ENCODE results near the gene KATNBL1. TPM values are rescaled to one million over a fixed set of nuclear protein-coding genes. Genes with fewer than 3 reads are reported as not detected.
A peak's percentile ranks its signal among the peaks of the same experiment; 100 is the strongest.
"Not testable (repeated sequence)": the region's sequence is repeated elsewhere in the genome, so short reads cannot be mapped to it uniquely, and the experiment has no call there.

The KATNBL1 gene
- total RNA-seq, 1 donor from 2014 or later: 51.9 TPM

DNA sequence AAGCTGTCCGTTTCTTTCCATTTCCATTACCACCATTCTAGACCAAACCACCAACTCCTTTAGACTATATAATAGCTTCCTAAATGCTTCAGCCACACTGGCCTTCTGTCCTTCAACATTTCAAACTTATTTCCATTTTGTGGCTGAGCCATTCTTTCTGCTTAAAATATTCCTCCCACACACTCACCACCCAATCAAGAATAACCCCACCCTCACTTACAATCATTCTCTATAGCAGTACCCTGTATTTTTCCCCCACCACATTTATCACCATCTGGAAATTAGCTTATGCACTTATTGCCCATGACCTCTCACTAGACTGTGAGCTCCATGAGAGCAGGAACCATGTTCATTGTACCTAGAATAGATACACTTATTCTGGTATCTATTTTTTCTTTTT lies 6.6 kb downstream of the KATNBL1 start:
- no peak for DNase-seq (ENCODE audit: low read depth)

DNA sequence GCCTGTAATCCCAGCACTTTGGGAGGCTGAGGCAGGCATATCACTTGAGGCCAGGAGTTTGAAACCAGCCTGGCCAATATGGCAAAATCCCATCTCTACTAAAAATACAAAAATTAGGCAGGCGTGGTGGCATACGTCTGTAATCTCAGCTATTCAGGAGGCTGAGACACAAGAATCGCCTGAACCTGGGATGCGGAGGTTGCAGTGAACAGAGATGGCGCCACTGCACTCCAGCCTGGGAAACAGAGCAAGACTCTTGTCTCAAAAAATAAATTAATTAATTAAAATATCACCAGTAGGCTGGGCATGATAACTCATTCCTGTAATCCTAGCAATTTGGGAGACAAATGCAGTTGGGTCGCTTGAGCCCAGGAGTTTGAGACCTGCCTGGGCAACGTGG lies 16.6 kb downstream of the KATNBL1 start:
- not testable (repeated sequence) for DNase-seq (ENCODE audit: low read depth)

DNA sequence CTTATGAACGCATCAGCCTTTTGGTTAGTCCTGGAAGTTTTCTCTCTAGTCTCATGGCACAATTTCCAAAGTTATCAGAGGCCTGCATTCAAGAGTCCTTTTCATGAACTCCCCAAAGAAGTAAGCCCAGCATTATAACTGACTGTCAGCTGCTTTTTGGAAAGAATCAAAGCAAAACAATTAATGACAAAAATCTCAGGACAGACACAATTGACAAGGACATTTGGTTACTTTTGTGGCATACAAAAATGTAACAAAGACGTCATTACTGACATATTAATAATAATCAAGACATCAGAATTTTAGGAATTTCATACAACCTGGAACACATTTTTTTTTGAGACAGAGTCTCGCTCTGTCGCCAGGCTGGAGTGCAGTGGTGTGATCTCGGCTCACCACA lies 21.2 kb downstream of the KATNBL1 start:
- DNase-seq (ENCODE audit: low read depth): no peak

DNA sequence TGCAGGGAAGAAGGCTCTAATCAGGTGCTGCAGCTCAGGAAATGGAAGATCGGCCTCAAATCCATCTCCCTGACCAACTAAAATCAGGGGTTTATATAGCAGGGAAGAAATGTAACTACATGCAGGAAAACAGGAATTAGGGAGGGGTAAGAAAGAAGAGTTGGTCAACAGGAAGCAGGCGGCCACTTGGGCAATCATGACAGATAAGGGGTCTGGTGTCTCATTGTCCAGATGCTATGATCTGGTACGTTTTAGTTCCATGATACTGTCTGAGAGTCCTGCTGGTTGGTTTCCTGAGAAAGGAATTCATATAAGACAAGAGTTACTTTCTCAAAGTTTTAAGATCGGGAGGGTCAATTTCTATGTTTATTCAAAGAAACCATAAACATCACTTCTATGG lies 24.2 kb downstream of the KATNBL1 start:
- DNase-seq (ENCODE audit: low read depth): no peak

DNA sequence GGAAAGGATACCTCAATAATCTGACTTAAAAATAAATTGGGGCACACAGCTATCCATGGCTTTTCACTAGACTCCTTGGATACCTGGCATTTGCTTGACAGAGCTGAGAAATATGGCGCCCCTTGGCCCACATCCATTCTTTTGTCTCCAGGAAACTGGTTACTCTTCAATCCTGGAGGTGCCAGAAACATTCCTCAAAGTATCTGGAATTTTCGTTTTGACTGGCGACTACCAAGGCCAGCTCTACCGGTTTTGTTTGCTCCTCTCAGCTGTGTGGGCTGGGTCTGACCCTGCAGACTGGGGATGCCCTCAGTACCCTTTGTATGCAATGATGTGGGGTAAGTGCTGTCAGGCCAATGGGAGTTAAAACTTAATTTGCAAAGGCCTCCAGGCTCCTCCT lies 27.0 kb downstream of the KATNBL1 start:
- peak; percentile 41 for DNase-seq (ENCODE audit: low read depth)

DNA sequence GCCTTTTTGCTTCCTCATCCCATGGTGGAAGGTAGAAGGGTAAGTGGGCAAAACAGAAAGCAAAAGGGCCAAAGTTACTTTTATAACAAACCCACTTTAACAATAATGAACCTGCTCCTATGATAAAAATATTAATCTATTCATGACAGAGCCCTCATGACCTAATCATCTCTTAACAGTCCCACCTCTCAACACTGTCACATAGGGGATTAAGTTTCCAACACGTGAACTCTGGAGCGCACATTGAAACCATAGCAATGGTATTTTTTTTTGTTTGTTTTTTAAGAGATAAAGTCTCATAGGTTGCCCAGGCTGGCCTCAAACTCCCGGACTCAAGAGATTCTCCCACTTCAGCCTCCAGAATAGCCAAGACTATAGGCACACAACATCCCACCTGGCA lies 30.7 kb downstream of the KATNBL1 start:
- DNase-seq (ENCODE audit: low read depth): no peak

DNA sequence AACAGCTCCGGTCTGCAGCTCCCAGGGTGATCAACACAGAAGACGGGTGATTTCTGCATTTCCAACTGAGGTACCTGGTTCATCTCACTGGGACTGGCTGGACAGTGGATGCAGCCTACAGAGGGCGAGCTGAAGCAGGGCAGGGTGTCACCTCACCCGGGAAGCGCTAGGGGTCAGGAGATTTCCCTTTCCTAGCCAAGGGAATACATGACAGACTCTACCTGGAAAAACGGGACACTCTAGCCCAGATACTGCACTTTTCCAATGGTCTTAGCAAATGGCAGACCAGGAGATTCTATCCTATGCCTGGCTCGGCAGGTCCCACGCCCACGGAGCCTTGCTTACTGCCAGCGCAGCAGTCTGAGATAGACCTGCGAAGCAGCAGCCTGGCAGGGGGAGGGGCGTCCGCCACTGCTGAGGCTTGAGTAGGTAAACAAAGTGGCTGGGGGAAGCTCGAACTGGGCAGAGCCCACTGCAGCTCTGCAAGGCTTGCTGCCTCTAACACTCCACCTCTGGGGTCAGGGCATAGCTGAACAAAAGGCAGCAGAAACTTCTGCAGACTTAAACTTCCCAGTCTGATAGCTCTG lies 43.8 kb downstream of the KATNBL1 start:
- not testable (repeated sequence) for DNase-seq (ENCODE audit: low read depth)

DNA sequence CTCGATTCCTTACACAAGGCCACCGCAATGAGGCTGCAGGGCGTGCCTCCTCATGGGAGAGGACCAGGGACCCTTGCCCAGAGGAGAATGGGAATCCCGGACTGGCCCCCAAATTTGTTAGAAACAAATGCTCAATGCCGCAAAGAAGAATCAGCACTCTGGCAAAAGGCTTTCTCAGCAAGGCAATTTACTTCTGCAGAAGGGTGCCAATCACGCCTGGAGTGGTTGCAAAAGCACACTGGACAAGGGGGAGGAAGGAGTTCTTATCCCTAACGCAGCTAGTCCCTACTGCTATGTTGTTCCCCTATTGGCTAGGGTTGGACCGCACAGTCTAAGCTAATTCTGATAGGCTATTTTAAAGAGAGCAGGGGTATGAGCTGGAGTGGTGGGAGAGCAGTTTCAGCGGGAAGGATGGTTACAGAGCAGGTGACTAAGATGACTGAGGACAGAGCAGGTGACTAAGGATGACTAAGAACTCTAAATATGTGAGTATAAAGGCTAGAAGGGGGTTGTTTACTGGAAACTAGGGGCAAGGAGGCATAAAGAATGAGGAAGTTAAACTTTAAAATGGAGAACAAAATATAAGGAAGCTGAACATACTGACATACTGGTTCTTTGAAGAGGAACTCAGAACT lies 48.5 kb downstream of the KATNBL1 start:
- peak; percentile 51 for DNase-seq (ENCODE audit: low read depth)

DNA sequence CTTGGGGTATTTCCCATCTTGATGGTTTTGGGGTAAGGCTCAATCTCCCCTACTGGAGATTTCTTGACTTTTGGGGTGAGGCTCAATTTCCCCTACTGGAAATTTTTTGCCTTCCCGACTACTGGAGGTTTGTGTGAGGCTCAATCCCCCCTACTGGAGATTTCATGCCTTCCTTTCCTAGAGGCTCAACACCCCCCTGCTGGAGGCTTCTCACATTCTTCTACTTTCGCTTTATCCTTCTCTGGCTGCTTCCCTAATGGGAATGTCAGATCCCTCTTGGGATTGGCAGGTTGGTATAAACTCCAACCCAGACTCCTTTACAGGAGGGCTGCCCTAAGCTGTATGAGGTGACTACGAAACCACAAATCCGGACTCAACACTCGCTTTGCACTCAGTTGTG lies 49.2 kb downstream of the KATNBL1 start:
- DNase-seq (ENCODE audit: low read depth): no peak

DNA sequence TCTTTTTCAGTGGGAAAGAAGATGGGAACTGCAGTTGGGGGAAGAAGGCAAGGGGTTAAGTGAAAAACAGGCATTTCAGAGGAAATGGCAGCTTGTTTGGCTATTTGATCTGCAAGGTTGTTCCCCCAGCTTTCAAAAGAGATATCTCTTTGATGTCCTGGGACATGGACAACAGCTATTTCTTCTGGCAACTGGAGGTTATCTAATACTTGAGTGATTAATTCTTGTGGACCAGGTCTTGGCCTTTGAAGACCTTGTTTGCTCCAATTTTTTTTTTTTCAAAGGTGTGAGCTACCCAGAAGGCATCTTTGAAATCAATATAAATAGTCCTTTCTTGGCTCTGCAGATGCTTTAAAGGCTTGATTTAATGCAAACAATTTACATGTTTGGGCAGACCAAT lies 51.5 kb downstream of the KATNBL1 start:
- no peak for DNase-seq (ENCODE audit: low read depth)

DNA sequence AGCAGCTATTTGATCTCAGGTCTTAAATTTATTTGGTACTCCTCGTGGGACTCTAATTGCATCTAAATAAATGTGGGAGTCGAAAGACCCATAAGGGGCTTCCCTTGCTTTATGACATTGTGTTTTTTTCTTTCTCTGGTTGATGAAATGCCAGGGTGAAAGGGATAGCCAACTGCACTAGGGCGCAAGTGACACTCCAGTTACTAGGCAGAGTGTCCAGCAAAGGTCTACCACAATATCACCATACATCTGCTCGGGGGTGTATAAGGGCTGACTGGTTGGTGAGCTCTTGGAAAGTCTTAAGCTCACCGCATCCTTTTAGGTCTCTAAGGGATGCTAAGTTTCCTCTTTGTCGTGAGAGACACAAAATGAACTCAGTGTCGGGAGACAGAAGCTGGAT lies 54.0 kb downstream of the KATNBL1 start:
- DNase-seq (ENCODE audit: low read depth): no peak

DNA sequence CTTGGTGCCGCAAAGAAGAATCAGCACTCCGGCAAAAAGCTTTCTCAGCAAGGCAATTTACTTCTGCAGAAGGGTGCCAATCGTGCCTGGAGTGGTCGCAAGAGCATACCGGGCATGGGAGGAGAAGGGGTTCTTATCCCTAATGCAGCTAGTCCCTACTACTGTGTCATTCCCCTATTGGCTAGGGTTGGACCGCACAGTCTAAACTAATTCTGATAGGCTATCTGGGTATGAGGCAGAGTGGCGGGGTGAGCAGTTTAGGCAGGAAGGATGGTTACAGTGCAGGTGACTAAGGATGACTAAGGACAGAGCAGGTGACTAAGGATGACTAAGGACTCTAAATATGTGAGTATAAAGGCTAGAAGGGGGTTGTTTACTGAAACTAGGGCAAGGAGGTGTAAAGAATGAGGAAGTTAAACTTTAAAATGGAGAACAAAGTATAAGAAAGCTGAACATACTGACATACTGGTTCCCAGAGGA lies 55.1 kb downstream of the KATNBL1 start:
- peak; percentile 80 for DNase-seq (ENCODE audit: low read depth)

DNA sequence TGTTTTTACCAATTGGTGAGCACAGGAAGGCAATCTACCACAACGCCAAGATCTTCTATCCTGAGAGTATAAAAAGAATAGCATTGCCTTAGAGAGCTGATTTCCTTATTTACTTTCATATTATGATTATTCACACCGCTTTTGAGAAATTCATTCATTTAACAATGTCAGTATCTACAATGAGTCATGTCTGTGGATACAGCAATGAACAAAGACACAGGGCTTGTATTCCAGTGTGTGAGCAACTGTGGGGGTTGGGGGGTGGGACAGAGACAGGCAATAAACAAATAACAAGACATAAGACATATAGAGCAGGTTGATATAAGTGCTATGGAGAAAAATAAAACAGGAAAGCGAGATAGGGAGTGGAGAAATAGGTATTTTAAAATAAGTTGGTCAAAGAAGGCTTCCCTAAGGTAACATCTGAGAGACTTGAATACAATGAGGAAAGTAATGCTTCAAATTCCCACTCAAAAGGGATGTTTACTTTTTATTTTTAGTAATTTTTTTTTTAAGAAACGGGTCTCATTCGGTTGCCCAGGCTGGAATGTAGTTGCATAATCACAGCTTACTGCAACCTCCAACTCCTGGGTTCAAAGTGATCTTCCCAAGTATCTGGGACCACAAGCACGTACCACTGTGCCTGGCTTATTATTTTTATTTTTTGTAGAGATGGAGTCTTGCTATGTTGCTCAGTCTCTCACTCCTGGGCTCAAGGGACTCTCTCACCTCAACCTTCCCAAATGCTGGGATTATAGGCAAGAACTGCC lies 62.3 kb downstream of the KATNBL1 start:
- peak; percentile 43 for DNase-seq (ENCODE audit: low read depth)

DNA sequence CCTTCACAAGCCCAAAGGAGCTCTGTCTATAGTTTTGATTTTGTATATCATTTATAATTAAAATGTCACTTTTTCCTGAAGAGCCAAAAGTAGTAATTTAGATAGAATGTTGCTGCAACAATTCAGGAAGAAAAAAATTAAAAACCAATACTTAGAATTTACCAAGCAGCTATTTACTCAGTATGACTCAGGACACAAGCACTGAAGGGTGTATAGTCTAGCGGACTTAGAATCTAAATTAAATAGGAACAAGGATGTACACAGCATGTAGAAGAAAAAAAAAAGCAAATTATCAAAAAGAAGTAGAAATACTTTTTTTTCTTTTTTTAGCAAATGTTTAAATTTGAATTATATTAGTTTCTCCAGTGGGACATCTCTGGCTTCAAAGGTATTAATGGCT lies 76.4 kb downstream of the KATNBL1 start:
- peak; percentile 11 for DNase-seq (ENCODE audit: low read depth)

DNA sequence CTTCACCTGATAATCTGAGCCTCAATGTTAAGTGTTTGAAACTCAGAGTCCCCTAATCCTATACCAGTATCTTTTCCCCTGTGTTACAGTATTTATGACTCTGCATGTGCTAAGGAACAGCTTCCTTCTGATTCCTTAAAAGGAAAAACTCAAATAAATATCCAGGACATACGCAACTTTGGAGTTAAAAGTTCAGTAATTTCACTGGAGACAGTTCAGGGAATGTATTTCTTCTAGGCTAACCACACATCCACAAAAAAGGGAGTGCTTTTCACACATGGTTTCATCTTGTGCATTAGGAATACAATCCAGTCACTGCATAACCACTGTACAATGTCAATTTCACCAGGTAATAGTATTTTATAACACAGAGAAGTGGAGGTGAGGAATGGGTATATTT lies 77.0 kb downstream of the KATNBL1 start:
- peak; percentile 45 for DNase-seq (ENCODE audit: low read depth)

DNA sequence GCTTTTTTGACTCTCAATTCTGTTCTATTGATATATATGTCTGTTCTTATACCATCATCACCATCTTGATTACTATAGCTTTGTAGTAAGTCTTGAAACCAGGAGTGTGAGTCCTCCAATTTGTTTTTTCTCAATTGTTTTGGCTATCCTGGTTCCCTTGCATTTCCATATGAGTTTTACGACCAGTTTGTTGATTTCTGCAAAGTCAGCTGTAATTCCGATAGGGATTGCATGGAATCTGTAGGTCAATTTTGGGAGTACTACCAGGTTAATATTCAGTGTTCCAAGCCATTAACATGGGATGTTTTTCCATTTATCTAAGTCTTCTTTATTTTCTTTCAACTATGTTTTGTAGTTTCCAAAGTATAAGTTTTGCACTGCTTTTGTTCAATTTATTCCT lies 81.0 kb downstream of the KATNBL1 start:
- no peak for DNase-seq (ENCODE audit: low read depth)

DNA sequence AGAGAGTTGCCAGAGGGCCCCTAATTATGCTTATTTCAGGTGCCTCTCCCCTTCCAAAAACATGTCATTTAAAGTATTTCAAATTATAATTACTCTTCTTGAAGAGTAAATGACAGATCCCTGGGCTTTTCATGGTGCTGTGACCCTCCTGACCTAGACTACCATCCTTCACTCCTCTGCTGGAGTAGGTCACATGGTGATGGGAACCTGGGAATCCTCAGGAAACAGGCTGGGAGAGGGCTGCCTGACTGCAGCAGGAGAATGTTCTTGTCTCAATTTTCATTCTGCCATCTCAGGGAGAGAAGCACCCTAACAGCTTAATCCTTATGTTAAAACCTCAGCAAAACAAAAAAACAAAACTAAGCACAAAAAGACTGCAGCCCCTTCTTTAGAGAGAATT lies 83.4 kb downstream of the KATNBL1 start:
- no peak for DNase-seq (ENCODE audit: low read depth)

DNA sequence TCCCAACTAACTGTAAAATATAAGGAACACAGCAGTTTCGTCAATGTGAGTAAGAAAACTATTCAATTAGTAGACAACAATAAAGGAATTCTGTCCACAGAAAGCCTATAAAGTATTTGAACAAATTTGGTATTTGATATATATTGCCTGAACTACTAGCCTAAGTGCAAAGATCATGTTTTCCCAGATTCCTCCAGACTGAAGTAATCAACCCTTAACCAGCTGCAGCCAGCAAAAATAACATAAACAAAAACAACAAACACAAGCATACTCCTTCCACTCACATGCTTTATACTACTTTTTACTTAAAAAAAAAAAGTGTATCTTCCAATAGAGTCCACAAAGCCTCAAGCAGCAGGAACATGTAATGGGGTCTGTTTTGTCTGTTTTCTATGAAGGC lies 84.0 kb downstream of the KATNBL1 start:
- no peak for DNase-seq (ENCODE audit: low read depth)

DNA sequence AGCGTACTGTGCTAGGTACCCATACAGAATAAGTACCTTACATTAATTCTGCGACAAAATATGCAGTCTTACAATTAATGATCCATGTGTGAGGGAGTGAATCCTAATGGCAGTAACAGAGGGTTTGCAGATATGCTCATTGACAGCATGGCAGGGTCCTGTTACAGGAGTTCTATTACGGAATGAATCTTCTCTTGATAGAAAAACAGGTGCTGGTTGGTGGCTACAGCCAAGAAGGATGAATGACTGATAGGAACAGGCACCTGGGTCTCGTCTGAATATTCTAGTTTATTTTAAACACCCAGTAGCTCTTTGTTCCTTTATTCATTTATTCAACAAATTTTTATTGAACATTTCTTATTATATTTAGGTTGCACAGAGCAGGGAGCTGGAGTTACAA lies 85.2 kb downstream of the KATNBL1 start:
- DNase-seq (ENCODE audit: low read depth): no peak

DNA sequence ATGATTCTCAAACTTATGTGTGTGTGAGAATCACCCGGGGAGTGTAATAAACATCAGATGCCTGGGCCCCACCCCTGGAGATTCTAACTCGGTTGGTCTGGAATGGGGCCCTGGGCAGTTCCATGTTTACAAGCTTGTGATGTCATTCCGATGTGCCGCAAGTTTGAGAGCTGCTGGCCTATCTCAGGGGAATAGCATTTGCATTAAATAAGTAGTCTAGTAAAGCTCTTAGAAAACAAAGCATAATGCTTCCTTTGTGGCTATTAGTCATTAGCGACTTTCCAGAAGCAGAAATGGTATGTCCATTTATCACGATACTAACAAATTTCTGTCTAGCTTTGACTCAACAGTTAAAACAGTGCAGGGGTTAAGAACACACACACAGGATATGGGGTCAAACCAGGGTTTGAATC lies 87.1 kb downstream of the KATNBL1 start:
- DNase-seq (ENCODE audit: low read depth): no peak

DNA sequence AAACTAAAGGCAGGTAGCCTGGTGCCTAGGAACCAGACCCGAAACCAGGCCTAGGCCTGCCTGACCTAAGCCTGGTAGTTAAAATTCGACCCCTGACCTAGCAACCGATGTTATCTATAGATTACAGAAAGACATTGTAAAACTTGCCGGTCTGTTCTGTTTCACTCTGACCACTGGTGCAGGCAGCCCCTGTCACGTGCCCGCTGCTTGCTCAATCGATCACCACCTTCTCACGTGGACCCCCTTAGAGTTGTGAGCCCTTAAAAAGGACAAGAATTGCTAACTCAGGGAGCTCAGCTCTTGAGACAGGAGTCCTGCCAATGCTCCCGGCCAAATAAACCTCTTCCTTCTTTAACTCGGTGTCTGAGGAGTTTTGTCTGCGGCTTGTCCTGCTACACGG lies 88.1 kb downstream of the KATNBL1 start:
- DNase-seq (ENCODE audit: low read depth): not testable (repeated sequence)

DNA sequence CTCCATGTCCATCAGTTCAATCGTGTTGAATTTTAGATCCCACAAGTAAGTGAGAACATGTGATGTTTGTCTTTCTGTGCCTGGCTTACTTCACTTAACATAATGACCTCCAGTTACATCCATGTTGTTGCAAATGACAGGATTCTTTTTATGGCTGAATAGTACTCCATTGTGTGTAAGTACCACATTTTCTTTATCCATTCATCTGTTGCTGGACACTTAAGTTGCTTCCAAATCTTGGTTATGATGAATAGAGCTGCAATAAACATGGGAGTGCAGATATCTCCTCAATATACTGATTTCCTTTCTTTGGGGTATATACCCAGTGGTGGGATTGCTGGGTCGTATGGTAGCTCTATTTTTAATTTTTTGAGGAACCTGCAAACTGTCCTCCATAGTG lies 89.5 kb downstream of the KATNBL1 start:
- not testable (repeated sequence) for DNase-seq (ENCODE audit: low read depth)

DNA sequence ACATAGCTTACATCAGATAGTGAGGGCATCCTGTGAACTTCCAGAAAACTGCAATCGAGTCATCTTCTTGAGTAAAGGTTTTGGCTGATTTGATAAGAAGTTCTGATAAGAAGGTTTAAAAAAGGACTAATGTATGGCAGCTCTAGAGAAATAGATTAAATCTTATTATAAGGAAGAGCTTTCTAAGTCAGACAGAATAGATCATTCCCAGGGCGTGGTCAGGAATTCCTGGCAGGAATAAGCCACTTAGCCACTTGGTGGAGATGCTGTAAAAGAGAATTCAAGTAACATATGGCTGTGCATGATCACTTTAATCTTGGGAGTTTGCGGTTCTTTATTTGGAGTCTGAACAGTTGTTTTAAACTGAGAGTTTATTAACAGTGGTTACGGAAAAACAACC lies 90.6 kb downstream of the KATNBL1 start:
- DNase-seq (ENCODE audit: low read depth): no peak

All from renal cortical epithelial cell (primary cell).